ENCODE results near the gene HSPH1.

DNA sequence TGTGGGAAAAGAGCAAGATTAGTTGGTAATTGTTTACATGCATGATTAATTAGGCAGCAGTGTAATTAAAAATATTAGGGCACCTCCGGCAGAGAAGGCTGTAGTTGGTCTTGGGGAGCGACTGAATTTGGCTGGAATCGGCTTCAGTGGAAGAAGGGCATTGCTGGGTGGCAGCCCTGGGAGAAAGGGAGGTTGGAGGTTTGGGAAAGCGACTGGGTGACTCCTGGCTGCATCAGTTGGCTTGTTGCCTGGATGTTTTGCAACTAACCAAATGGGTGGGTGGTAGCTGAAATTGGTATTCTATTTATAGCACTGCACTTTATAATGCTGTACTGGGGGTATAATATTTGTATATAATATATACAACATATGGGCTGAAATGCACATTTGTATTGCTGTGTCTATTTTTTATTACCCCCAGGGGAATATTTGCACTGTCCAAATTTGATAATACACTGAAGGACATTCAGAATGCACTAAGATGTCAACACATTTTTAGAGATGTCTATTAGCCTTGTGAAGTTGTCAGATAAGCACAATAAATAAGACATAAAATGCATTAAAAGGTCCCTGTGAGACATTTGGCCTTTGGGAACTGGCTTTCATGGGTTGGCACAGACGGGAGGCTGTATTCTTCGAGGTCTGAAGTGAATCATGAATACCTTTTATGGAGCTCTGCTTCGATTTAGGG, 39.8 kb upstream of the HSPH1 start:
- no peak for TF ChIP-seq RAD21 (IDR thresholded peaks at IDR 0.05; ENCODE audit: low read depth)
- TF ChIP-seq, protein P1, sequence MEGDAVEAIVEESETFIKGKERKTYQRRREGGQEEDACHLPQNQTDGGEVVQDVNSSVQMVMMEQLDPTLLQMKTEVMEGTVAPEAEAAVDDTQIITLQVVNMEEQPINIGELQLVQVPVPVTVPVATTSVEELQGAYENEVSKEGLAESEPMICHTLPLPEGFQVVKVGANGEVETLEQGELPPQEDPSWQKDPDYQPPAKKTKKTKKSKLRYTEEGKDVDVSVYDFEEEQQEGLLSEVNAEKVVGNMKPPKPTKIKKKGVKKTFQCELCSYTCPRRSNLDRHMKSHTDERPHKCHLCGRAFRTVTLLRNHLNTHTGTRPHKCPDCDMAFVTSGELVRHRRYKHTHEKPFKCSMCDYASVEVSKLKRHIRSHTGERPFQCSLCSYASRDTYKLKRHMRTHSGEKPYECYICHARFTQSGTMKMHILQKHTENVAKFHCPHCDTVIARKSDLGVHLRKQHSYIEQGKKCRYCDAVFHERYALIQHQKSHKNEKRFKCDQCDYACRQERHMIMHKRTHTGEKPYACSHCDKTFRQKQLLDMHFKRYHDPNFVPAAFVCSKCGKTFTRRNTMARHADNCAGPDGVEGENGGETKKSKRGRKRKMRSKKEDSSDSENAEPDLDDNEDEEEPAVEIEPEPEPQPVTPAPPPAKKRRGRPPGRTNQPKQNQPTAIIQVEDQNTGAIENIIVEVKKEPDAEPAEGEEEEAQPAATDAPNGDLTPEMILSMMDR (IDR thresholded peaks at IDR 0.05 in 2 of 3, conservative IDR thresholded peaks at IDR 0.05 in 1 of 3; ENCODE audit: borderline replicate concordance in 1 of 3, insufficient read depth in 1 of 3, low read depth in 2 of 3, low read length in 2 of 3), result no peak
- TF ChIP-seq, protein P2, sequence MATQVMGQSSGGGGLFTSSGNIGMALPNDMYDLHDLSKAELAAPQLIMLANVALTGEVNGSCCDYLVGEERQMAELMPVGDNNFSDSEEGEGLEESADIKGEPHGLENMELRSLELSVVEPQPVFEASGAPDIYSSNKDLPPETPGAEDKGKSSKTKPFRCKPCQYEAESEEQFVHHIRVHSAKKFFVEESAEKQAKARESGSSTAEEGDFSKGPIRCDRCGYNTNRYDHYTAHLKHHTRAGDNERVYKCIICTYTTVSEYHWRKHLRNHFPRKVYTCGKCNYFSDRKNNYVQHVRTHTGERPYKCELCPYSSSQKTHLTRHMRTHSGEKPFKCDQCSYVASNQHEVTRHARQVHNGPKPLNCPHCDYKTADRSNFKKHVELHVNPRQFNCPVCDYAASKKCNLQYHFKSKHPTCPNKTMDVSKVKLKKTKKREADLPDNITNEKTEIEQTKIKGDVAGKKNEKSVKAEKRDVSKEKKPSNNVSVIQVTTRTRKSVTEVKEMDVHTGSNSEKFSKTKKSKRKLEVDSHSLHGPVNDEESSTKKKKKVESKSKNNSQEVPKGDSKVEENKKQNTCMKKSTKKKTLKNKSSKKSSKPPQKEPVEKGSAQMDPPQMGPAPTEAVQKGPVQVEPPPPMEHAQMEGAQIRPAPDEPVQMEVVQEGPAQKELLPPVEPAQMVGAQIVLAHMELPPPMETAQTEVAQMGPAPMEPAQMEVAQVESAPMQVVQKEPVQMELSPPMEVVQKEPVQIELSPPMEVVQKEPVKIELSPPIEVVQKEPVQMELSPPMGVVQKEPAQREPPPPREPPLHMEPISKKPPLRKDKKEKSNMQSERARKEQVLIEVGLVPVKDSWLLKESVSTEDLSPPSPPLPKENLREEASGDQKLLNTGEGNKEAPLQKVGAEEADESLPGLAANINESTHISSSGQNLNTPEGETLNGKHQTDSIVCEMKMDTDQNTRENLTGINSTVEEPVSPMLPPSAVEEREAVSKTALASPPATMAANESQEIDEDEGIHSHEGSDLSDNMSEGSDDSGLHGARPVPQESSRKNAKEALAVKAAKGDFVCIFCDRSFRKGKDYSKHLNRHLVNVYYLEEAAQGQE (IDR thresholded peaks at IDR 0.05; ENCODE audit: low read depth), result no peak
- no peak for TF ChIP-seq POLR2AphosphoS5 (IDR thresholded peaks at IDR 0.05; ENCODE audit: low read depth, low read length)
- no peak for TF ChIP-seq ZNF274 (IDR thresholded peaks at IDR 0.05; ENCODE audit: low read depth, low read length)
- no peak for TF ChIP-seq EZH2phosphoT487 (IDR thresholded peaks at IDR 0.05; ENCODE audit: borderline replicate concordance)
- TF ChIP-seq YY1 (IDR thresholded peaks at IDR 0.05; ENCODE audit: extremely low read depth, insufficient replicate concordance, low read depth, low read length), result no peak
- no peak for TF ChIP-seq SIN3A (IDR thresholded peaks at IDR 0.05; ENCODE audit: low read depth)
